Measurements from ENCODE around the gene ARHGEF28. TPM values are rescaled to one million over a fixed set of nuclear protein-coding genes. Genes with fewer than 3 reads are reported as not detected.

The ARHGEF28 gene
- total RNA-seq, 1 experiment from 2014 or later = 0.57 TPM

DNA sequence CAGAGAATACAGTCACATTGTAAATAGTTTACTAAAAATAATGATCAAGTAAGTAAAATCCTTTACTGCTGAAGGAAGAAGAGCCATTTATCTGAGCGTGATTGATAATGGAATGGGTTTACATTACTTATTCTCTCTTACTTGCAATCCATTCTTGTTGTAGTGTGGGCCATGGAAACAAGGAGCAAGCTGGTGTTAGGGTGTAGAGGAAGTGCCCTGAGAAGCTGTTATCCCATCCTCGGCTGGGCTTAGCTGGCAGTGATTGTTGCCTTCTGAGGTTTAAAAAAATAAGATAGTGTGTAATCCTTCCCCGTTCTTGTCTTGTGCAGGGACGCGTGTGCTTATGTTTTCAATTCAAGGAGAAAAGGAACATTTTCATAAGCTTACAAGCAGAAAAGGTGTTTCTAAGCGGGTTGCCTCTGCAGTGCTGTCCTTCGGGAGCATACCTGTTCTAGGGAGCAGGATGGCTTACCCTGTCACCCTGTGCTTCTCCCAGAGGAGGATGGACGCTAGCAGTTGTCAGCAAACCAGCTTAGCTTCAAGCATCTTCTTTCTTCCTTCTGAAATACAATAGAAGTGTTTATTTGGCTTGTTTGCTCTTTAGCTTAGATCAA, 188.3 kb downstream of the ARHGEF28 start:
- H4K5ac ChIP-seq (ENCODE audit: insufficient read length, low read depth, low read length) = no peak overlapping the region
- H3K23me2 ChIP-seq (ENCODE audit: insufficient read length, low read depth, low read length, poor library complexity, severe bottlenecking) = no peaks in the 10 kb centered on the region
- peaks cover 2% of the 10 kb centered on the region for H4K20me1 ChIP-seq (ENCODE audit: control insufficient read depth, insufficient read depth, insufficient read length)
- no peak overlapping the region for H3K23ac ChIP-seq (ENCODE audit: insufficient read length, low read depth, low read length)
- H2BK5ac ChIP-seq (ENCODE audit: insufficient read length, low read length) = no peak overlapping the region
- H3K4me1 ChIP-seq (ENCODE audit: insufficient read depth, low read length) = peaks cover 3% of the 10 kb centered on the region; the same call in 1 of the 2 replicates
- no peaks in the 10 kb centered on the region for H3K27me3 ChIP-seq (ENCODE audit: insufficient read depth, low read length)
- Mint-ChIP-seq H3K4me3 (no peak overlapping the region), H3K27me3 (ENCODE audit: low read depth) (no peaks in the 10 kb centered on the region), H3K9me3 (no peaks in the 10 kb centered on the region), H3K36me3 (ENCODE audit: insufficient read depth in 1 of 3, low read depth in 3 of 3) (peaks cover 0 to 2% (median 0%) of the 10 kb centered on the region in 3 experiments; a peak in 1 of 7 replicates), H3K4me1 (peaks cover 17 to 19% of the 10 kb centered on the region in 2 experiments), H3K27ac (0 out of 7 replicates have a peak overlapping the region, but pooled peaks of 1 of the 3 experiments have one; percentile 2)
- H2BK12ac ChIP-seq (ENCODE audit: insufficient read length, low read depth, low read length) = no peak overlapping the region
- no CpG with 5 or more reads among the region's 8 CpGs for WGBS (ENCODE audit: extremely low coverage, insufficient read length, low lambda C conversion rate)
- no peak overlapping the region for H3K4me2 ChIP-seq (ENCODE audit: insufficient read depth, insufficient read length, low read length)
- no peak overlapping the region for H2BK120ac ChIP-seq (ENCODE audit: low read depth, low read length, poor library complexity, severe bottlenecking)
- H2BK20ac ChIP-seq (ENCODE audit: low read depth, low read length, poor library complexity, severe bottlenecking) = no peak overlapping the region
- no peaks in the 10 kb centered on the region for H3K79me2 ChIP-seq (ENCODE audit: insufficient read depth, low read length)
- no peak overlapping the region for H3K14ac ChIP-seq (ENCODE audit: insufficient read depth, low read length)
- no peak overlapping the region for H3K9ac ChIP-seq (ENCODE audit: extremely low read depth, insufficient read length, low read length)
- no peak overlapping the region for H3K18ac ChIP-seq (ENCODE audit: insufficient read length, low read depth, low read length)
- H3K27ac ChIP-seq (ENCODE audit: insufficient read length, low read depth, low read length) = no peak overlapping the region
- H2AFZ ChIP-seq (ENCODE audit: low read length) = peak overlapping the region; percentile 48
- no peak overlapping the region for H2BK15ac ChIP-seq (ENCODE audit: low read depth, low read length)
- no peak for DNase-seq
- H3K9me3 ChIP-seq (ENCODE audit: control insufficient read depth, low read depth, low read length) = no peaks in the 10 kb centered on the region
- no peak overlapping the region for H4K8ac ChIP-seq (replicated peaks; ENCODE audit: insufficient read length, low read depth, low read length)
- H2AK5ac ChIP-seq (ENCODE audit: insufficient read length, low read length) = no peak overlapping the region
- no peak overlapping the region for H3K56ac ChIP-seq (ENCODE audit: insufficient read length, low read depth, low read length)
- no peak overlapping the region for H3K4ac ChIP-seq (ENCODE audit: low read depth, low read length)
- TF ChIP-seq, protein P1, sequence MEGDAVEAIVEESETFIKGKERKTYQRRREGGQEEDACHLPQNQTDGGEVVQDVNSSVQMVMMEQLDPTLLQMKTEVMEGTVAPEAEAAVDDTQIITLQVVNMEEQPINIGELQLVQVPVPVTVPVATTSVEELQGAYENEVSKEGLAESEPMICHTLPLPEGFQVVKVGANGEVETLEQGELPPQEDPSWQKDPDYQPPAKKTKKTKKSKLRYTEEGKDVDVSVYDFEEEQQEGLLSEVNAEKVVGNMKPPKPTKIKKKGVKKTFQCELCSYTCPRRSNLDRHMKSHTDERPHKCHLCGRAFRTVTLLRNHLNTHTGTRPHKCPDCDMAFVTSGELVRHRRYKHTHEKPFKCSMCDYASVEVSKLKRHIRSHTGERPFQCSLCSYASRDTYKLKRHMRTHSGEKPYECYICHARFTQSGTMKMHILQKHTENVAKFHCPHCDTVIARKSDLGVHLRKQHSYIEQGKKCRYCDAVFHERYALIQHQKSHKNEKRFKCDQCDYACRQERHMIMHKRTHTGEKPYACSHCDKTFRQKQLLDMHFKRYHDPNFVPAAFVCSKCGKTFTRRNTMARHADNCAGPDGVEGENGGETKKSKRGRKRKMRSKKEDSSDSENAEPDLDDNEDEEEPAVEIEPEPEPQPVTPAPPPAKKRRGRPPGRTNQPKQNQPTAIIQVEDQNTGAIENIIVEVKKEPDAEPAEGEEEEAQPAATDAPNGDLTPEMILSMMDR (conservative IDR thresholded peaks at IDR 0.05) = no peak
- no peak overlapping the region for H4K91ac ChIP-seq (ENCODE audit: insufficient read length, low read depth, low read length)
- H3K79me1 ChIP-seq (ENCODE audit: insufficient read depth, low read depth, low read length, poor library complexity, severe bottlenecking) = no peaks in the 10 kb centered on the region
- H3T11ph ChIP-seq (ENCODE audit: low read length) = no peak overlapping the region
